ENCODE measurements around the gene DGCR2.

DGCR2 gene

GRCh38 chr22:19110646-19111045 lies 11.6 kb downstream of the DGCR2 start:
- no peaks in the 10 kb centered on the region for H3K27me3 ChIP-seq (replicated peaks; ENCODE audit: insufficient read depth, low read length)
- H3K9ac ChIP-seq (ENCODE audit: low read length) = no peak overlapping the region
- H3K79me2 ChIP-seq (ENCODE audit: low read length) = peaks cover 97% of the 10 kb centered on the region
- H3K9me2 ChIP-seq (replicated peaks; ENCODE audit: insufficient read depth, low read length) = no peaks in the 10 kb centered on the region
- no peaks in the 10 kb centered on the region for H3K36me3 ChIP-seq (replicated peaks; ENCODE audit: insufficient read depth, low read length)
- H3K27ac ChIP-seq (ENCODE audit: low read length) = no peak overlapping the region
- no peaks in the 10 kb centered on the region for H3K9me3 ChIP-seq (replicated peaks; ENCODE audit: insufficient read depth, low read length)
- H3K4me3 ChIP-seq (ENCODE audit: low read length) = no peak overlapping the region
- no peak for DNase-seq
- H3F3A ChIP-seq (ENCODE audit: insufficient read depth, low read length) = peaks cover 16% of the 10 kb centered on the region
- H3K4me1 ChIP-seq (ENCODE audit: low read length) = peaks cover 17% of the 10 kb centered on the region
- no peak for TF ChIP-seq CTCF (IDR thresholded peaks at IDR 0.05; ENCODE audit: low read length)
- TF ChIP-seq EZH2 (optimal IDR thresholded peaks at IDR 0.05; ENCODE audit: low read depth, low read length) = no peak
- no peak for TF ChIP-seq EZH2phosphoT487 (IDR thresholded peaks at IDR 0.05; ENCODE audit: low read length)
- H4K20me1 ChIP-seq (ENCODE audit: insufficient read depth, low read length) = peaks cover 73% of the 10 kb centered on the region
- H3K4me2 ChIP-seq (ENCODE audit: low read depth, low read length) = no peak overlapping the region
- no peak overlapping the region for H2AFZ ChIP-seq (ENCODE audit: low read length)

- Histone ChIP-seq H3K27me3 (replicated peaks; ENCODE audit: insufficient read depth, low read length) (no peaks in the 10 kb centered on the region), H3K4me2 (ENCODE audit: low read depth, low read length) (peak overlapping the region; percentile 14), H3K9ac (ENCODE audit: low read length) (no peak overlapping the region), H3K79me2 (ENCODE audit: low read length) (peaks cover 97% of the 10 kb centered on the region), H3F3A (ENCODE audit: insufficient read depth, low read length) (peaks cover 16% of the 10 kb centered on the region), H2AFZ (ENCODE audit: low read length) (no peak overlapping the region), H3K9me2 (replicated peaks; ENCODE audit: insufficient read depth, low read length) (no peaks in the 10 kb centered on the region), H4K20me1 (ENCODE audit: insufficient read depth, low read length) (peaks cover 72% of the 10 kb centered on the region), H3K9me3 (replicated peaks; ENCODE audit: insufficient read depth, low read length) (no peaks in the 10 kb centered on the region), H3K36me3 (replicated peaks; ENCODE audit: insufficient read depth, low read length) (no peaks in the 10 kb centered on the region), H3K4me3 (ENCODE audit: low read length) (no peak overlapping the region), H3K4me1 (ENCODE audit: low read length) (peaks cover 17% of the 10 kb centered on the region), H3K27ac (ENCODE audit: low read length) (peak overlapping the region; percentile 5; the same call in 1 of the 2 replicates)
- no peak for TF ChIP-seq EZH2 (optimal IDR thresholded peaks at IDR 0.05; ENCODE audit: low read depth, low read length)
- TF ChIP-seq EZH2phosphoT487 (IDR thresholded peaks at IDR 0.05; ENCODE audit: low read length) = no peak
- no peak for TF ChIP-seq CTCF (IDR thresholded peaks at IDR 0.05; ENCODE audit: low read length)
- no peak for DNase-seq
Observed at GRCh38 chr22:19110064-19110458, 12.2 kb downstream of the DGCR2 start.

- H3K27ac ChIP-seq (ENCODE audit: low read length) = peak overlapping the region; percentile 11; the same call in 1 of the 2 replicates
- H3K9me2 ChIP-seq (replicated peaks; ENCODE audit: insufficient read depth, low read length) = no peaks in the 10 kb centered on the region
Observed at GRCh38 chr22:19109198-19110063, 12.8 kb downstream of the DGCR2 start.

More at GRCh38 chr22:19109198-19110063, 12.8 kb downstream of the DGCR2 start:
- Histone ChIP-seq H3K36me3 (replicated peaks; ENCODE audit: insufficient read depth, low read length) (no peaks in the 10 kb centered on the region), H3K9ac (ENCODE audit: low read length) (no peak overlapping the region), H3K4me2 (ENCODE audit: low read depth, low read length) (peak overlapping the region; percentile 23), H3F3A (ENCODE audit: insufficient read depth, low read length) (peaks cover 16% of the 10 kb centered on the region), H4K20me1 (ENCODE audit: insufficient read depth, low read length) (peaks cover 66% of the 10 kb centered on the region), H3K9me3 (replicated peaks; ENCODE audit: insufficient read depth, low read length) (no peaks in the 10 kb centered on the region), H3K4me3 (ENCODE audit: low read length) (no peak overlapping the region; the same call in 1 of the 2 replicates), H3K27me3 (replicated peaks; ENCODE audit: insufficient read depth, low read length) (no peaks in the 10 kb centered on the region), H2AFZ (ENCODE audit: low read length) (no peak overlapping the region), H3K79me2 (ENCODE audit: low read length) (peaks cover 97% of the 10 kb centered on the region), H3K4me1 (ENCODE audit: low read length) (peaks cover 17% of the 10 kb centered on the region)
- DNase-seq = peak; percentile 77
- TF ChIP-seq EZH2 (optimal IDR thresholded peaks at IDR 0.05; ENCODE audit: low read depth, low read length) (no peak), EZH2phosphoT487 (IDR thresholded peaks at IDR 0.05; ENCODE audit: low read length) (no peak), CTCF (IDR thresholded peaks at IDR 0.05; ENCODE audit: low read length) (no peak)
